ENCODE results near the gene NKTR. TPM values are rescaled to one million over a fixed set of nuclear protein-coding genes. Genes with fewer than 3 reads are reported as not detected.

Gene NKTR
- total RNA-seq, 1 experiment from 2014 or later, result 39.0 TPM

- DNase-seq (ENCODE audit: low read depth, low spot score) (no peak), ATAC-seq (no peak)
- Histone ChIP-seq H3K36me3 (ENCODE audit: control insufficient read depth, insufficient read depth, low read length) (no peaks in the 10 kb centered on the region), H3K27me3 (ENCODE audit: control insufficient read depth, insufficient read depth, low read length) (no peaks in the 10 kb centered on the region), H3K4me1 (ENCODE audit: control insufficient read depth, insufficient read depth, low read length) (no peaks in the 10 kb centered on the region), H3K9me3 (ENCODE audit: control insufficient read depth, insufficient read depth, low read depth, low read length) (no peaks in the 10 kb centered on the region), H3K4me3 (ENCODE audit: low read depth in 2 of 2, low read length in 2 of 2) (no peak overlapping the region), H3K27ac (ENCODE audit: low read length) (no peak overlapping the region)
- BruUV-seq (replicated peaks), result no TSS peak
- intact Hi-C loops (cut with micrococcal nuclease; ENCODE audit: unreplicated experiment), result no loop called here
- in situ Hi-C loops (cut with HindIII; ENCODE audit: low pct_unique_long_range_greater_than_20kb, low sequenced_read_pairs), result no loop called here
- ChIA-PET POLR2A (no interaction called here), CTCF (no interaction called here)
- TF ChIP-seq REST (IDR thresholded peaks at IDR 0.05; ENCODE audit: insufficient read depth in 1 of 2, low read depth in 2 of 2, low read length in 1 of 2) (no peak), TCF7L2 (IDR thresholded peaks at IDR 0.05; ENCODE audit: low read depth, low read length) (no peak), CTCF (IDR thresholded peaks at IDR 0.05) (no peak), POLR2AphosphoS5 (IDR thresholded peaks at IDR 0.05; ENCODE audit: low read depth, low read length) (no peak)
Observed at GRCh38 chr3:42667096-42667522, 66.6 kb downstream of the NKTR start.

GRCh38 chr3:42667523-42668412 is 67.3 kb downstream of the NKTR start:
- ATAC-seq (no peak), DNase-seq (ENCODE audit: low read depth, low spot score) (no peak)
- no peaks in the 10 kb centered on the region for H3K27me3 ChIP-seq (ENCODE audit: control insufficient read depth, insufficient read depth, low read length)
- TF ChIP-seq REST (IDR thresholded peaks at IDR 0.05; ENCODE audit: insufficient read depth in 1 of 2, low read depth in 2 of 2, low read length in 1 of 2) (no peak), SIN3A (IDR thresholded peaks at IDR 0.05; ENCODE audit: borderline replicate concordance, insufficient read depth, low read depth, low read length) (no peak), TCF7L2 (IDR thresholded peaks at IDR 0.05; ENCODE audit: low read depth, low read length) (no peak), POLR2AphosphoS5 (IDR thresholded peaks at IDR 0.05; ENCODE audit: low read depth, low read length) (no peak), CTCF (IDR thresholded peaks at IDR 0.05) (no peak)
- H3K4me3 ChIP-seq (ENCODE audit: low read depth in 2 of 2, low read length in 2 of 2), result no peak overlapping the region
- in situ Hi-C loops (cut with HindIII; ENCODE audit: low pct_unique_long_range_greater_than_20kb, low sequenced_read_pairs), result no loop called here
- no peaks in the 10 kb centered on the region for H3K4me1 ChIP-seq (ENCODE audit: control insufficient read depth, insufficient read depth, low read length)
- ChIA-PET POLR2A (no interaction called here), CTCF (no interaction called here)
- H3K9me3 ChIP-seq (ENCODE audit: control insufficient read depth, insufficient read depth, low read depth, low read length), result no peaks in the 10 kb centered on the region
- no TSS peak for BruUV-seq (replicated peaks)
- H3K27ac ChIP-seq (ENCODE audit: low read length), result no peak overlapping the region
- intact Hi-C loops (cut with micrococcal nuclease; ENCODE audit: unreplicated experiment), result no loop called here
- H3K36me3 ChIP-seq (ENCODE audit: control insufficient read depth, insufficient read depth, low read length), result no peaks in the 10 kb centered on the region

Measured in Panc1 (cell line).